IMR-90 (cell line): ENCODE data around the gene GDPD5. TPM values are rescaled to one million over a fixed set of nuclear protein-coding genes. Genes with fewer than 3 reads are reported as not detected.
A peak's percentile ranks its signal among the peaks of the same experiment; 100 is the strongest.

ENCODE experiments used
- ATAC-seq: fragments of 200-7000 bp; cut with Tn5 transposase; 2 replicates; pipeline ENCODE4 v1.9.1; 2020; ENCODE audit warnings: low read depth, mild to moderate bottlenecking, moderate library complexity
- BruUV-seq: library from RNA; stranded (reverse); fragments of 400-500 nt; replicated peaks from 2 replicates; lab custom pipeline; 2021; lab: Mats Ljungman, UMichigan
- CTCF ChIA-PET: fragments of 300-600 bp; formaldehyde crosslinking; extraction: SDS; loops from one replicate; lab custom pipeline; 2021; ENCODE audit warnings: antibody characterized with exemption; lab: Yijun Ruan, JAX
- POLR2A ChIA-PET: fragments of 300-600 bp; sonication (Branson Sonifier 250); formaldehyde crosslinking; loops from one replicate; lab custom pipeline; 2022; ENCODE audit warnings: antibody characterized with exemption; ENCODE audit not compliant: unreplicated experiment; lab: Charles Lee
- DNase-seq: peaks from one replicate; pipeline ENCODE4 v3.0.0; 2013
- H2AFZ ChIP-seq: replicated peaks from 2 replicates; pipeline ENCODE3; 2013; ENCODE audit warnings: low read length, mild to moderate bottlenecking; ENCODE audit not compliant: poor library complexity
- H2AK5ac ChIP-seq: 2 replicates; pipeline ENCODE4 v1.6.1; 2013; ENCODE audit warnings: low read depth, low read length, inconsistent platforms
- H2AK9ac ChIP-seq: replicated peaks from 2 replicates; pipeline ENCODE3; 2013; ENCODE audit warnings: mild to moderate bottlenecking, low read depth, low read length, moderate library complexity; ENCODE audit not compliant: poor library complexity
- H2BK120ac ChIP-seq: 2 replicates; pipeline ENCODE4 v1.6.1; 2013; ENCODE audit warnings: low read depth, low read length, inconsistent platforms
- H2BK15ac ChIP-seq: 3 replicates; pipeline ENCODE4 v1.6.1; 2013; ENCODE audit warnings: low read depth, low read length, inconsistent platforms
- H2BK20ac ChIP-seq: 2 replicates; pipeline ENCODE4 v1.6.1; 2013; ENCODE audit warnings: low read depth, mild to moderate bottlenecking, inconsistent platforms, low read length, moderate library complexity
- H2BK5ac ChIP-seq: 2 replicates; pipeline ENCODE4 v1.6.1; 2013; ENCODE audit warnings: mild to moderate bottlenecking, low read depth, low read length, inconsistent platforms; ENCODE audit not compliant: poor library complexity, severe bottlenecking
- H3K14ac ChIP-seq: replicated peaks from 2 replicates; pipeline ENCODE4 v1.6.1; 2013; ENCODE audit warnings: low read depth, low read length, inconsistent platforms
- H3K18ac ChIP-seq: 2 replicates; pipeline ENCODE4 v1.6.1; 2013; ENCODE audit warnings: low read depth, low read length, control low read depth
- H3K23ac ChIP-seq: 2 replicates; pipeline ENCODE4 v1.6.1; 2013; ENCODE audit warnings: low read depth, low read length, inconsistent platforms
- H3K27ac ChIP-seq: 2 replicates; pipeline ENCODE4 v1.5.1; 2013; ENCODE audit warnings: mild to moderate bottlenecking, control low read depth, low read length; ENCODE audit not compliant: insufficient read depth
- H3K27me3 ChIP-seq: 2 replicates; pipeline ENCODE4 v1.6.1; 2013; ENCODE audit warnings: low read length; ENCODE audit not compliant: control insufficient read depth, insufficient read depth
- H3K36me3 ChIP-seq: 2 replicates; pipeline ENCODE4 v1.6.1; 2013; ENCODE audit warnings: low read length, mixed read lengths; ENCODE audit not compliant: control insufficient read depth, insufficient read depth
- H3K4ac ChIP-seq: 2 replicates; pipeline ENCODE4 v1.6.1; 2013; ENCODE audit warnings: low read depth, low read length, inconsistent platforms
- H3K4me1 ChIP-seq: 2 replicates; pipeline ENCODE4 v1.6.1; 2013; ENCODE audit warnings: low read length, mixed read lengths; ENCODE audit not compliant: control insufficient read depth, insufficient read depth
- H3K4me2 ChIP-seq: 2 replicates; pipeline ENCODE4 v1.6.1; 2013; ENCODE audit warnings: low read depth, mild to moderate bottlenecking, control low read depth, low read length, moderate library complexity
- H3K4me3 ChIP-seq: 2 replicates; pipeline ENCODE4 v1.5.1; 2013; ENCODE audit warnings: low read depth, mild to moderate bottlenecking, control low read depth, low read length, moderate library complexity; ENCODE audit not compliant: insufficient read depth
- H3K56ac ChIP-seq: 2 replicates; pipeline ENCODE4 v1.6.1; 2013; ENCODE audit warnings: low read length, inconsistent platforms; ENCODE audit not compliant: insufficient read depth; ENCODE audit errors: extremely low read depth
- H3K79me1 ChIP-seq, 2 experiments: 2 replicates each; pipeline ENCODE4 v1.6.1; 2013; ENCODE audit warnings: low read length in 2 of 2, inconsistent platforms in 1 of 2, low read depth in 1 of 2
- H3K9ac ChIP-seq: 2 replicates; pipeline ENCODE4 v1.6.1; 2013; ENCODE audit warnings: low read depth, low read length, control low read depth
- H3K9me1 ChIP-seq: 2 replicates; pipeline ENCODE4 v1.6.1; 2013; ENCODE audit warnings: low read length, inconsistent platforms; ENCODE audit not compliant: insufficient read depth
- H3K9me3 ChIP-seq: 2 replicates; pipeline ENCODE4 v1.6.1; 2013; ENCODE audit warnings: low read length; ENCODE audit not compliant: control insufficient read depth, insufficient read depth
- H4K20me1 ChIP-seq: 2 replicates; pipeline ENCODE4 v1.6.1; 2013; ENCODE audit warnings: low read length, inconsistent platforms; ENCODE audit not compliant: insufficient read depth
- H4K5ac ChIP-seq: 2 replicates; pipeline ENCODE4 v1.6.1; 2013; ENCODE audit warnings: mild to moderate bottlenecking, low read depth, low read length, control low read depth
- H4K8ac ChIP-seq, 2 experiments: 2 replicates each; pipeline ENCODE4 v1.6.1; 2013; ENCODE audit warnings: low read depth in 2 of 2, low read length in 2 of 2, control low read depth in 1 of 2, inconsistent platforms in 1 of 2
- H4K91ac ChIP-seq: 2 replicates; pipeline ENCODE4 v1.6.1; 2013; ENCODE audit warnings: low read depth, low read length, inconsistent platforms; ENCODE audit not compliant: insufficient read depth
- BHLHE40 ChIP-seq: fragments of 150-350 bp; IDR thresholded peaks from 2 replicates; pipeline ENCODE4 v1.6.1; 2016; ENCODE audit warnings: mild to moderate bottlenecking, low read depth, low read length
- CEBPB ChIP-seq: IDR thresholded peaks from 2 replicates; pipeline ENCODE4 v1.6.1; 2012; ENCODE audit warnings: low read depth, low read length, improper control_type of control experiment
- CTCF ChIP-seq: conservative IDR thresholded peaks from 2 replicates; pipeline ENCODE4 v1.5.1; 2012; ENCODE audit warnings: mild to moderate bottlenecking, low read depth, low read length, improper control_type of control experiment
- FOS ChIP-seq: fragments of 150-350 bp; IDR thresholded peaks from 2 replicates; pipeline ENCODE4 v1.6.1; 2016; ENCODE audit warnings: low read depth, low read length
- MAFK ChIP-seq: IDR thresholded peaks from 2 replicates; pipeline ENCODE4 v1.6.1; 2012; ENCODE audit warnings: low read depth, low read length, improper control_type of control experiment
- MAZ ChIP-seq: IDR thresholded peaks from 2 replicates; pipeline ENCODE4 v1.6.1; 2012; ENCODE audit warnings: low read depth, mild to moderate bottlenecking, low read length, improper control_type of control experiment, moderate library complexity, borderline replicate concordance
- NFE2L2 ChIP-seq: fragments of 150-350 bp; IDR thresholded peaks from 2 replicates; pipeline ENCODE4 v1.6.1; 2016; ENCODE audit warnings: low read depth, mild to moderate bottlenecking, low read length
- POLR2A ChIP-seq: IDR thresholded peaks from 2 replicates; pipeline ENCODE4 v1.6.1; 2012; ENCODE audit warnings: mild to moderate bottlenecking, low read depth, low read length
- RAD21 ChIP-seq: IDR thresholded peaks from 2 replicates; pipeline ENCODE4 v1.6.1; 2012; ENCODE audit warnings: low read length, improper control_type of control experiment
- RCOR1 ChIP-seq: IDR thresholded peaks from 2 replicates; pipeline ENCODE4 v1.6.1; 2012; ENCODE audit warnings: mild to moderate bottlenecking, low read length, improper control_type of control experiment; ENCODE audit not compliant: insufficient replicate concordance
- RFX5 ChIP-seq: IDR thresholded peaks from 2 replicates; pipeline ENCODE4 v1.8.0; 2012; ENCODE audit warnings: low read depth, mild to moderate bottlenecking, low read length, moderate library complexity
- USF2 ChIP-seq: fragments of 150-350 bp; IDR thresholded peaks from 2 replicates; pipeline ENCODE4 v1.6.1; 2017; ENCODE audit warnings: mild to moderate bottlenecking, antibody characterized with exemption, low read length, low read depth
- WGBS, 2 experiments: methylation state at CpG; one replicate each; pipeline versions ENCODE4 v1.1.5 to v1.1.7; 2013; ENCODE audit warnings: missing lambda C conversion rate in 2 of 2; ENCODE audit not compliant: insufficient read length in 1 of 2; ENCODE audit errors: extremely low coverage in 2 of 2; 5-methylcytosine and 5-hydroxymethylcytosine counted together
- dilution Hi-C: fragments of 300-500 bp; cut with HindIII; formaldehyde crosslinking; loops from one replicate; pipeline ENCODE4 v1.14.3; 2018; ENCODE audit warnings: low sequenced_read_pairs; ENCODE audit not compliant: unreplicated experiment
- in situ Hi-C: fragments of 300-500 bp; cut with MboI; formaldehyde crosslinking; loops from 3 replicates; pipeline ENCODE4 v1.14.3; 2019; ENCODE audit warnings: low sequenced_read_pairs, inconsistent platforms, mixed read lengths
- intact Hi-C: fragments of 100-400 bp; cut with micrococcal nuclease; formaldehyde crosslinking; loops from 2 replicates; pipeline ENCODE4 v1.10.0; 2022
- polyA plus RNA-seq, 3 experiments: library from polyadenylated mRNA; depleted of rRNA; stranded (reverse); fragments of >200 nt; gene quantifications; 2 replicates each; pipeline ENCODE4 v1.2.3, GENCODE V29; 2012; ENCODE audit warnings: low replicate concordance in 1 of 3
- total RNA-seq: library from RNA; depleted of rRNA; stranded (reverse); fragments of >200 nt; gene quantifications from 2 replicates; pipeline ENCODE4 v1.2.3, GENCODE V29; 2012

GDPD5 gene
- total and polyA plus RNA-seq, 2 of the 4 experiments (the other 2 are of a cell fraction) = 2.0 to 7.9 TPM

DNA sequence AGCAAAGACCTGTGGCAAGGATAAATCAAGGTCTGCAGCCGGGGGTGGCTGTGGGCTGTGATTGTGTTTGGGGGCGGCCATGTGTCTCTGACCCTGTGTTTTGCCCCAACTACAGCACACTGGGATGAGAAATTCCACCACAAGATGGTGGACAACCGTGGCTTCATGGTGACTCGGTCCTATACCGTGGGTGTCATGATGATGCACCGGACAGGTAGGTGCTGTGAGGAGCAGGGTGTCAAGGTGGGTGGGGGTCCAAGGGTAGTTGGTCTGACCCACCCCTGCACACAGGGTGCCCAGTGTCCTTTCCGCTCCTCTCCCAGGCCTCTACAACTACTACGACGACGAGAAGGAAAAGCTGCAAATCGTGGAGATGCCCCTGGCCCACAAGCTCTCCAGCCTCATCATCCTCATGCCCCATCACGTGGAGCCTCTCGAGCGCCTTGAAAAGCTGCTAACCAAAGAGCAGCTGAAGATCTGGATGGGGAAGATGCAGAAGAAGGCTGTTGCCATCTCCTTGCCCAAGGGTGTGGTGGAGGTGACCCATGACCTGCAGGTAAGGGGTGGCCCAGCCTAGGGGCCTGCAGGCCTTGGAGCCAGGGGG lies 43.0 kb upstream of the GDPD5 start:
- Histone ChIP-seq H4K20me1 (peaks cover 100% of the 10 kb centered on the region), H3K9me3 (no peaks in the 10 kb centered on the region), H3K14ac (no peak overlapping the region), H2BK120ac (no peak overlapping the region), H3K56ac (no peak overlapping the region), H3K9ac (no peak overlapping the region), H4K8ac (no peak overlapping the region), H2AK5ac (no peak overlapping the region), H3K79me1 (peaks cover 39 to 89% of the 10 kb centered on the region in 2 experiments), H3K27me3 (no peaks in the 10 kb centered on the region), H3K27ac (no peak overlapping the region), H3K18ac (no peak overlapping the region), H2BK20ac (no peak overlapping the region), H3K4me1 (peaks cover 19% of the 10 kb centered on the region), H3K9me1 (no peaks in the 10 kb centered on the region; the same call in 1 of the 2 replicates), H3K4me2 (no peak overlapping the region), H3K36me3 (peaks cover 83% of the 10 kb centered on the region), H2BK15ac (no peak overlapping the region), H2BK5ac (no peak overlapping the region), H2AK9ac (peak overlapping the region; percentile 44), H4K91ac (no peak overlapping the region), H3K23ac (no peak overlapping the region), H4K5ac (no peak overlapping the region), H3K4me3 (no peak overlapping the region), H3K4ac (no peak overlapping the region), H2AFZ (no peak overlapping the region)
- ChIA-PET POLR2A (no interaction called here), CTCF (interaction anchor here (1.3 to 1.8 kb wide), 3 partner anchors 9 to 21 kb away, joined by 3 to 5 read pairs (median 3); no protein-coding TSS in a partner anchor)
- ATAC-seq (no peak), DNase-seq (no peak)
- dilution Hi-C loops (no loop called here), in situ Hi-C loops (no loop called here), intact Hi-C loops (no loop called here)
- BruUV-seq = no TSS peak
- WGBS, 2 experiments = 95% methylated on average over 4 of the region's 14 CpGs; no CpG with 5 or more reads in 1 of the 2 experiments
- no peak for TF ChIP-seq POLR2A
- no peak for TF ChIP-seq MAFK
- no peak for TF ChIP-seq NFE2L2
- no peak for TF ChIP-seq USF2
- no peak for TF ChIP-seq FOS
- no peak for TF ChIP-seq MAZ
- no peak for TF ChIP-seq CEBPB
- TF ChIP-seq RFX5 = no peak
- TF ChIP-seq RAD21 = no peak
- no peak for TF ChIP-seq CTCF
- TF ChIP-seq RCOR1 = no peak
- TF ChIP-seq BHLHE40 = no peak
